Measurements from ENCODE around the gene VLDLR.

DNA sequence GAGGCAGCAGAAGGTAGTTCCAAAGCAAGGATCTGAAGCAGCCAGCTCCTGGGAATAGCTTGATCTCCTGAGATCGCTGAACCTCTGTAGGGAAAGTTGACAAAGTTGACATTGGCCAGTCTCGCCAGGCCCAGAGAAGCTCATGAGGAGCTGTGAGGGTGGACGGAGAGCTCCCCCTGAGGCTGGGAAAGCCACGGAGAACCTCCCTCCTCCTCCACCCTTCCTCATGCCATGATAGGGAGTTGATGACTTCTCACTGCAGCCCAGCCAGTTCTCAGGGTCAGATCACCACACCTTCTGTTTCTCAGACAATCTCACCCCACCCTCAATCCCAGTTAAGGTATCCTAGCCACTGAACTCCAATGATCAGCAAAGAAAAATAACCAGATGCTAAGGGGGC is 65.3 kb downstream of the VLDLR start:
- TF ChIP-seq, protein P1, sequence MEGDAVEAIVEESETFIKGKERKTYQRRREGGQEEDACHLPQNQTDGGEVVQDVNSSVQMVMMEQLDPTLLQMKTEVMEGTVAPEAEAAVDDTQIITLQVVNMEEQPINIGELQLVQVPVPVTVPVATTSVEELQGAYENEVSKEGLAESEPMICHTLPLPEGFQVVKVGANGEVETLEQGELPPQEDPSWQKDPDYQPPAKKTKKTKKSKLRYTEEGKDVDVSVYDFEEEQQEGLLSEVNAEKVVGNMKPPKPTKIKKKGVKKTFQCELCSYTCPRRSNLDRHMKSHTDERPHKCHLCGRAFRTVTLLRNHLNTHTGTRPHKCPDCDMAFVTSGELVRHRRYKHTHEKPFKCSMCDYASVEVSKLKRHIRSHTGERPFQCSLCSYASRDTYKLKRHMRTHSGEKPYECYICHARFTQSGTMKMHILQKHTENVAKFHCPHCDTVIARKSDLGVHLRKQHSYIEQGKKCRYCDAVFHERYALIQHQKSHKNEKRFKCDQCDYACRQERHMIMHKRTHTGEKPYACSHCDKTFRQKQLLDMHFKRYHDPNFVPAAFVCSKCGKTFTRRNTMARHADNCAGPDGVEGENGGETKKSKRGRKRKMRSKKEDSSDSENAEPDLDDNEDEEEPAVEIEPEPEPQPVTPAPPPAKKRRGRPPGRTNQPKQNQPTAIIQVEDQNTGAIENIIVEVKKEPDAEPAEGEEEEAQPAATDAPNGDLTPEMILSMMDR (IDR thresholded peaks at IDR 0.05), result no peak
- TF ChIP-seq POLR2A (IDR thresholded peaks at IDR 0.05), result no peak

Data from lower leg skin (tissue), 3 donors.